ENCODE results near the gene SCG2.

SCG2 gene

GRCh38 chr2:223619486-223620129 is 17.4 kb upstream of the SCG2 start (continued):
- TF ChIP-seq ZNF610 (tag by site-specific recombination; IDR thresholded peaks at IDR 0.05; ENCODE audit: borderline replicate concordance), result no peak
- TF ChIP-seq ZNF488 (tag by site-specific recombination; IDR thresholded peaks at IDR 0.05), result no peak
- TF ChIP-seq ZNF174 (tag by site-specific recombination; IDR thresholded peaks at IDR 0.05), result no peak
- TF ChIP-seq, protein P1, sequence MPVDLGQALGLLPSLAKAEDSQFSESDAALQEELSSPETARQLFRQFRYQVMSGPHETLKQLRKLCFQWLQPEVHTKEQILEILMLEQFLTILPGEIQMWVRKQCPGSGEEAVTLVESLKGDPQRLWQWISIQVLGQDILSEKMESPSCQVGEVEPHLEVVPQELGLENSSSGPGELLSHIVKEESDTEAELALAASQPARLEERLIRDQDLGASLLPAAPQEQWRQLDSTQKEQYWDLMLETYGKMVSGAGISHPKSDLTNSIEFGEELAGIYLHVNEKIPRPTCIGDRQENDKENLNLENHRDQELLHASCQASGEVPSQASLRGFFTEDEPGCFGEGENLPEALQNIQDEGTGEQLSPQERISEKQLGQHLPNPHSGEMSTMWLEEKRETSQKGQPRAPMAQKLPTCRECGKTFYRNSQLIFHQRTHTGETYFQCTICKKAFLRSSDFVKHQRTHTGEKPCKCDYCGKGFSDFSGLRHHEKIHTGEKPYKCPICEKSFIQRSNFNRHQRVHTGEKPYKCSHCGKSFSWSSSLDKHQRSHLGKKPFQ (tag by site-specific recombination; IDR thresholded peaks at IDR 0.05), result no peak
- no peak for TF ChIP-seq WT1 (tag by site-specific recombination; IDR thresholded peaks at IDR 0.05)
- TF ChIP-seq AEBP2 (tag by site-specific recombination; IDR thresholded peaks at IDR 0.05; ENCODE audit: borderline replicate concordance), result no peak
- TF ChIP-seq KLF7 (tag by site-specific recombination; IDR thresholded peaks at IDR 0.05; ENCODE audit: borderline replicate concordance), result no peak
- TF ChIP-seq ZBTB21 (tag by site-specific recombination; IDR thresholded peaks at IDR 0.05), result no peak
- TF ChIP-seq, protein P2, sequence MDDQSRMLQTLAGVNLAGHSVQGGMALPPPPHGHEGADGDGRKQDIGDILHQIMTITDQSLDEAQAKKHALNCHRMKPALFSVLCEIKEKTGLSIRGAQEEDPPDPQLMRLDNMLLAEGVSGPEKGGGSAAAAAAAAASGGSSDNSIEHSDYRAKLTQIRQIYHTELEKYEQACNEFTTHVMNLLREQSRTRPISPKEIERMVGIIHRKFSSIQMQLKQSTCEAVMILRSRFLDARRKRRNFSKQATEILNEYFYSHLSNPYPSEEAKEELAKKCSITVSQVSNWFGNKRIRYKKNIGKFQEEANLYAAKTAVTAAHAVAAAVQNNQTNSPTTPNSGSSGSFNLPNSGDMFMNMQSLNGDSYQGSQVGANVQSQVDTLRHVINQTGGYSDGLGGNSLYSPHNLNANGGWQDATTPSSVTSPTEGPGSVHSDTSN (CRISPR knock-in tag; IDR thresholded peaks at IDR 0.05), result no peak

DNA sequence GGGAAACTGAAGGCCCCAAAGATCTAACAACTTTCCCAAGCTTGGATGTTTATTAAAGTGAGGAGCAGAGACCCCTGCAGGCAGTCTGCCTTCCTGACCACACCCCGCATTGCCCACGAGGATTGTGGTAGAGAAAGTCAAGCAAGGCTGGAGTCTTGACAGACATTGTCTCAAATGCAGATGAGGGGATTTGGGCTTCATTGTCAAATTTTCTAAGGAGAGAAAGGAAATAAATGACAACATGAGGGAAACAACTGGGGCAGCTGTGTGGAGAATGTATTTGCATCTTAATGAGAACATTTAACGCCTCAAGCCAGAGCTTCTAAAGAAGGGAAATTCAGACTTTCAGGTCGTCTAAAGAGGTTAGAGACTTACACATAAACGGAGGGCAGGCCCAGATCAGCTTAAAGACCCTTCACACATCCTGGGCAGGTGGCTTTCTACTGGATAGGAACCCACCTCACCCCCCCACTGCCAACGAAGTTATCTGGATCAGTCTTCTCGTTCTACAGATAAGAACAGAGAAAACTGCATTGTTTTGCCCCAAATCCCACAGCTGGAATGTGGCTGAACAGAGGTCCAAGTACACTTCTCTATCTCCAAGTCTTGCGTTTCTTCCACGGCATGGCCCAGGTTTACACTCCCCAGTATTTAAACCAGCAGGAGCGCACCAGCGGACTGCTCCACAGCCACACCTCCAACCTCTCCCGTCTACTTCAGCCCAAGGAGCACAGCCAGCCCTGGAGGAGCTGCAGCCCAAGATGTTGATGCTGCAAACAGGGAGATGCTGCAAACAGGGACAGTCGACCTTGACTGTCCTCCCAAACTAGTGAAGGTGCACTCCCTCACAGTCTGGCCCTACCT is 16.2 kb upstream of the SCG2 start:
- TF ChIP-seq ZNF654 (tag by site-specific recombination; IDR thresholded peaks at IDR 0.05; ENCODE audit: low read depth) (no peak), PRDM10 (tag by site-specific recombination; IDR thresholded peaks at IDR 0.05) (no peak), ZNF362 (tag by site-specific recombination; IDR thresholded peaks at IDR 0.05) (no peak), SP2 (tag by site-specific recombination; IDR thresholded peaks at IDR 0.05) (no peak), ZNF24 (tag by site-specific recombination; IDR thresholded peaks at IDR 0.05) (no peak), ZNF664 (tag by site-specific recombination; IDR thresholded peaks at IDR 0.05) (no peak), ZNF701 (tag by site-specific recombination; IDR thresholded peaks at IDR 0.05) (no peak), ZNF777 (tag by site-specific recombination; IDR thresholded peaks at IDR 0.05; ENCODE audit: borderline replicate concordance) (no peak)
- TF ChIP-seq, protein P3, sequence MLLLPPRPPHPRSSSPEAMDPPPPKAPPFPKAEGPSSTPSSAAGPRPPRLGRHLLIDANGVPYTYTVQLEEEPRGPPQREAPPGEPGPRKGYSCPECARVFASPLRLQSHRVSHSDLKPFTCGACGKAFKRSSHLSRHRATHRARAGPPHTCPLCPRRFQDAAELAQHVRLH (tag by site-specific recombination; IDR thresholded peaks at IDR 0.05), result no peak
- TF ChIP-seq, protein P4, sequence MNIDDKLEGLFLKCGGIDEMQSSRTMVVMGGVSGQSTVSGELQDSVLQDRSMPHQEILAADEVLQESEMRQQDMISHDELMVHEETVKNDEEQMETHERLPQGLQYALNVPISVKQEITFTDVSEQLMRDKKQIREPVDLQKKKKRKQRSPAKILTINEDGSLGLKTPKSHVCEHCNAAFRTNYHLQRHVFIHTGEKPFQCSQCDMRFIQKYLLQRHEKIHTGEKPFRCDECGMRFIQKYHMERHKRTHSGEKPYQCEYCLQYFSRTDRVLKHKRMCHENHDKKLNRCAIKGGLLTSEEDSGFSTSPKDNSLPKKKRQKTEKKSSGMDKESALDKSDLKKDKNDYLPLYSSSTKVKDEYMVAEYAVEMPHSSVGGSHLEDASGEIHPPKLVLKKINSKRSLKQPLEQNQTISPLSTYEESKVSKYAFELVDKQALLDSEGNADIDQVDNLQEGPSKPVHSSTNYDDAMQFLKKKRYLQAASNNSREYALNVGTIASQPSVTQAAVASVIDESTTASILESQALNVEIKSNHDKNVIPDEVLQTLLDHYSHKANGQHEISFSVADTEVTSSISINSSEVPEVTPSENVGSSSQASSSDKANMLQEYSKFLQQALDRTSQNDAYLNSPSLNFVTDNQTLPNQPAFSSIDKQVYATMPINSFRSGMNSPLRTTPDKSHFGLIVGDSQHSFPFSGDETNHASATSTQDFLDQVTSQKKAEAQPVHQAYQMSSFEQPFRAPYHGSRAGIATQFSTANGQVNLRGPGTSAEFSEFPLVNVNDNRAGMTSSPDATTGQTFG (tag by site-specific recombination; IDR thresholded peaks at IDR 0.05; ENCODE audit: borderline replicate concordance), result no peak
- no peaks in the 10 kb centered on the region for H3K9me3 ChIP-seq (ENCODE audit: control insufficient read depth, insufficient read depth, low read depth, low read length)
- ChIA-PET CTCF (interaction anchor here (1.1 kb wide), 1 partner anchor 157 kb away, joined by 4 read pairs; no protein-coding TSS in a partner anchor), POLR2A (interaction anchor here (0.6 kb wide), 1 partner anchor 954 kb away, joined by 3 read pairs; no protein-coding TSS in a partner anchor)
- no peak overlapping the region for H3K4me3 ChIP-seq (ENCODE audit: low read depth, low read length)
- H3K27ac ChIP-seq (ENCODE audit: extremely low read depth, low read depth, low read length), result no peak overlapping the region
- no peaks in the 10 kb centered on the region for H3K36me3 ChIP-seq (ENCODE audit: control insufficient read depth in 2 of 2, insufficient read depth in 1 of 2, low read length in 2 of 2)
- H3K4me1 ChIP-seq (ENCODE audit: control insufficient read depth, insufficient read depth, low read length), result peaks cover 4% of the 10 kb centered on the region

Data from HEK293 (cell line).